Measurements from ENCODE around the gene SERPINB12.

- no peak for TF ChIP-seq JUN (CRISPR knock-in tag; IDR thresholded peaks at IDR 0.05)
- TF ChIP-seq PHF8 (CRISPR knock-in tag; IDR thresholded peaks at IDR 0.05): no peak
- no peak for TF ChIP-seq ZNF232 (CRISPR knock-in tag; IDR thresholded peaks at IDR 0.05; ENCODE audit: borderline replicate concordance)
- no peak for TF ChIP-seq ZBTB44 (CRISPR knock-in tag; IDR thresholded peaks at IDR 0.05)
- no peak for TF ChIP-seq SIX1 (CRISPR knock-in tag; IDR thresholded peaks at IDR 0.05; ENCODE audit: borderline replicate concordance)
- TF ChIP-seq ZNF230 (CRISPR knock-in tag; IDR thresholded peaks at IDR 0.05): no peak
- no peak for TF ChIP-seq CEBPG (CRISPR knock-in tag; IDR thresholded peaks at IDR 0.05)
- no peak for TF ChIP-seq CTCF (CRISPR knock-in tag; IDR thresholded peaks at IDR 0.05)
- no peak for TF ChIP-seq CEBPB (IDR thresholded peaks at IDR 0.05; ENCODE audit: borderline replicate concordance, low read depth, low read length)
- TF ChIP-seq GTF2F1 (IDR thresholded peaks at IDR 0.05; ENCODE audit: low read length): no peak
- no peak for TF ChIP-seq MYC (CRISPR knock-in tag; IDR thresholded peaks at IDR 0.05; ENCODE audit: borderline replicate concordance)
- no peak for TF ChIP-seq PREB (CRISPR knock-in tag; IDR thresholded peaks at IDR 0.05)
- no peak for TF ChIP-seq ETS1 (CRISPR knock-in tag; IDR thresholded peaks at IDR 0.05)
- no peak for TF ChIP-seq POLR2A (IDR thresholded peaks at IDR 0.05; ENCODE audit: insufficient read depth in 1 of 2, low read depth in 2 of 2, low read length in 2 of 2)
Measured at GRCh38 chr18:63534615-63535014, 7.6 kb upstream of the SERPINB12 start.

All from HepG2 (cell line).